A673 (cell line): ENCODE measurements around the gene SLC9A2.

Experiments used
- EZH2 ChIP-seq: fragments of 200-600 bp; sonication (generic); IDR thresholded peaks from 2 replicates; pipeline ENCODE4 v1.6.1; 2017; ENCODE audit warnings: borderline replicate concordance, low read depth, mild to moderate bottlenecking, mixed read lengths, antibody characterized with exemption, low read length; ENCODE audit not compliant: poor library complexity, severe bottlenecking
- TF ChIP-seq, protein P1 (sequence below): fragments of 300-800, 200-600 bp; sonication (generic); conservative IDR thresholded peaks from 2 replicates; pipeline ENCODE4 v1.5.1; 2017; ENCODE audit warnings: low read depth, mild to moderate bottlenecking, antibody characterized with exemption, low read length, moderate library complexity, mixed read lengths

DNA sequence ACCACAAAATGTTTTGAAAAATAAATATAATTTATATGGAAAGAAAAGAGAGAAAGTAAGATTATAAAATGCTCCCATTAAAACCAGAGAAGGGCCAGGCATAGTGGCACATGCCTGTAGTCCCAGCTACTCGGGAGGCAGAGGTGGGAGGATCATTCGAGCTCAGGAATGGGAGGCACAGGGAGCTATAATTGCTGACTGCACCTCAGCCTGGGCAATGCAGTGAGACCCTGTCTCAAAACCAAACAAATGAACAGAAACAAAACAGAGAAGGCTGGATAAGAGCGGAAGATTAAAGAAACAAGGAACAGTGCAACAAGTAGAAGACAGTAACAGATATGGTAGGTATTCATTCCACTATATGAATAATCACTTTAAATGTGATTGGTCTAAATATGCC, 123.9 kb downstream of the SLC9A2 start:
- TF ChIP-seq, protein P1, sequence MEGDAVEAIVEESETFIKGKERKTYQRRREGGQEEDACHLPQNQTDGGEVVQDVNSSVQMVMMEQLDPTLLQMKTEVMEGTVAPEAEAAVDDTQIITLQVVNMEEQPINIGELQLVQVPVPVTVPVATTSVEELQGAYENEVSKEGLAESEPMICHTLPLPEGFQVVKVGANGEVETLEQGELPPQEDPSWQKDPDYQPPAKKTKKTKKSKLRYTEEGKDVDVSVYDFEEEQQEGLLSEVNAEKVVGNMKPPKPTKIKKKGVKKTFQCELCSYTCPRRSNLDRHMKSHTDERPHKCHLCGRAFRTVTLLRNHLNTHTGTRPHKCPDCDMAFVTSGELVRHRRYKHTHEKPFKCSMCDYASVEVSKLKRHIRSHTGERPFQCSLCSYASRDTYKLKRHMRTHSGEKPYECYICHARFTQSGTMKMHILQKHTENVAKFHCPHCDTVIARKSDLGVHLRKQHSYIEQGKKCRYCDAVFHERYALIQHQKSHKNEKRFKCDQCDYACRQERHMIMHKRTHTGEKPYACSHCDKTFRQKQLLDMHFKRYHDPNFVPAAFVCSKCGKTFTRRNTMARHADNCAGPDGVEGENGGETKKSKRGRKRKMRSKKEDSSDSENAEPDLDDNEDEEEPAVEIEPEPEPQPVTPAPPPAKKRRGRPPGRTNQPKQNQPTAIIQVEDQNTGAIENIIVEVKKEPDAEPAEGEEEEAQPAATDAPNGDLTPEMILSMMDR: no peak
- no peak for TF ChIP-seq EZH2
